MM.1S (cell line): ENCODE measurements around the gene SVOP.

Experiments used
- EZH2 ChIP-seq: fragments of 300-600 bp; sonication (generic); optimal IDR thresholded peaks from 2 replicates; pipeline ENCODE3; 2017; ENCODE audit warnings: low read depth, mild to moderate bottlenecking, antibody characterized with exemption, low read length, mixed read lengths
- TF ChIP-seq, protein P1 (sequence below): fragments of 300-600 bp; sonication (generic); IDR thresholded peaks from 2 replicates; pipeline ENCODE4 v1.5.1; 2016; ENCODE audit warnings: antibody characterized with exemption, low read length, mixed read lengths

DNA sequence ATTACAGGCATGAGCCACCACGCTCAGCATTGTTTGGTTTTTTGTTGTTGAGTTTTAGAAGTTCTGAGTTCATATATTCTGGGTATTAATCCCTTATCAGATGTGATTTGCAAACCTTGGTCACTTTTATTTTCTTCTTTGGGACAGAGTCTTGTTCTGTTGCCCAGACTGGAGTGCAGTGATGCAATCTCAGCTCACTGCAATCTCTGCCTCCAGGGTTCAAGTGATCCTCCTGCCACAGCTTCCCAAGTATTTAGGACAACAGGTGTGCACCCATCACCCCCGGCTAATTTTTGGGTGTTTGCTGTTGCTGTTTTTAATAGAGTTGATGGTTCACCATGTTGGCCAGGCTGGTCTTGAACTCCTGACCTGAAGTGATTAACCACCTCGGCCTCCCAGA lies 43.3 kb upstream of the SVOP start:
- TF ChIP-seq, protein P1, sequence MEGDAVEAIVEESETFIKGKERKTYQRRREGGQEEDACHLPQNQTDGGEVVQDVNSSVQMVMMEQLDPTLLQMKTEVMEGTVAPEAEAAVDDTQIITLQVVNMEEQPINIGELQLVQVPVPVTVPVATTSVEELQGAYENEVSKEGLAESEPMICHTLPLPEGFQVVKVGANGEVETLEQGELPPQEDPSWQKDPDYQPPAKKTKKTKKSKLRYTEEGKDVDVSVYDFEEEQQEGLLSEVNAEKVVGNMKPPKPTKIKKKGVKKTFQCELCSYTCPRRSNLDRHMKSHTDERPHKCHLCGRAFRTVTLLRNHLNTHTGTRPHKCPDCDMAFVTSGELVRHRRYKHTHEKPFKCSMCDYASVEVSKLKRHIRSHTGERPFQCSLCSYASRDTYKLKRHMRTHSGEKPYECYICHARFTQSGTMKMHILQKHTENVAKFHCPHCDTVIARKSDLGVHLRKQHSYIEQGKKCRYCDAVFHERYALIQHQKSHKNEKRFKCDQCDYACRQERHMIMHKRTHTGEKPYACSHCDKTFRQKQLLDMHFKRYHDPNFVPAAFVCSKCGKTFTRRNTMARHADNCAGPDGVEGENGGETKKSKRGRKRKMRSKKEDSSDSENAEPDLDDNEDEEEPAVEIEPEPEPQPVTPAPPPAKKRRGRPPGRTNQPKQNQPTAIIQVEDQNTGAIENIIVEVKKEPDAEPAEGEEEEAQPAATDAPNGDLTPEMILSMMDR: no peak
- TF ChIP-seq EZH2: no peak
